HG03354 (cell line): ENCODE data around the gene ZNF500.
"Not testable (repeated sequence)": the region's sequence is repeated elsewhere in the genome, so short reads cannot be mapped to it uniquely, and the experiment has no call there.

Experiments used
- ATAC-seq: cut with Tn5 transposase; IDR thresholded peaks from one replicate; pipeline ENCODE4 v1.9.1; 2021; ENCODE audit warnings: mild to moderate bottlenecking; ENCODE audit not compliant: unreplicated experiment, poor library complexity, severe bottlenecking

Gene ZNF500

GRCh38 chr16:4797805-4798252, 30.9 kb upstream of the ZNF500 start:
- ATAC-seq, result no peak

- no peak for ATAC-seq
Observed at GRCh38 chr16:4796982-4797804, 30.2 kb upstream of the ZNF500 start.

- ATAC-seq, result no peak
Observed at GRCh38 chr16:4795828-4796572, 29.0 kb upstream of the ZNF500 start.

GRCh38 chr16:4795181-4795827, 28.3 kb upstream of the ZNF500 start, which contains the start of gene SMIM22:
TSS of gene SMIM22 (plus strand) at chr16:4795369. CDS start at chr16:4795735, 366 bp downstream.
- no peak for ATAC-seq

- ATAC-seq, result no peak
Observed at GRCh38 chr16:4792951-4793513, 26.1 kb upstream of the ZNF500 start.

GRCh38 chr16:4790871-4791270, 23.9 kb upstream of the ZNF500 start:
- no peak for ATAC-seq

- no peak for ATAC-seq
Observed at GRCh38 chr16:4790261-4790660, 23.3 kb upstream of the ZNF500 start.

GRCh38 chr16:4788910-4789309, 21.9 kb upstream of the ZNF500 start:
- ATAC-seq, result no peak

- ATAC-seq, result no peak
Observed at GRCh38 chr16:4788489-4788889, 21.5 kb upstream of the ZNF500 start.

- no peak for ATAC-seq
Observed at GRCh38 chr16:4787627-4788482, 20.9 kb upstream of the ZNF500 start, which contains the start of gene SEPTIN12. TSS of gene SEPTIN12 (minus strand) at chr16:4788345. CDS start at chr16:4787645, 700 bp downstream.

GRCh38 chr16:4787068-4787467, 20.1 kb upstream of the ZNF500 start:
- ATAC-seq, result no peak

GRCh38 chr16:4785758-4786433, 18.9 kb upstream of the ZNF500 start:
- no peak for ATAC-seq

- not testable (repeated sequence) for ATAC-seq
Observed at GRCh38 chr16:4784444-4784987, 17.6 kb upstream of the ZNF500 start.

GRCh38 chr16:4783951-4784336, 17.0 kb upstream of the ZNF500 start:
- no peak for ATAC-seq

- no peak for ATAC-seq
Observed at GRCh38 chr16:4783251-4783950, 16.4 kb upstream of the ZNF500 start.

- no peak for ATAC-seq
Observed at GRCh38 chr16:4780235-4780634, 13.3 kb upstream of the ZNF500 start.

GRCh38 chr16:4778050-4778392, 11.1 kb upstream of the ZNF500 start:
- no peak for ATAC-seq
